ENCODE data around the gene GRAMD4.
"Not testable (repeated sequence)": the region's sequence is repeated elsewhere in the genome, so short reads cannot be mapped to it uniquely, and the experiment has no call there.

GRAMD4 gene

GRCh38 chr22:46600273-46600796 is 19.9 kb upstream of the GRAMD4 start:
- FAIRE-seq: no peak

GRCh38 chr22:46602025-46602424 is 18.2 kb upstream of the GRAMD4 start:
- no peak for FAIRE-seq

- FAIRE-seq: no peak
Measured at GRCh38 chr22:46604306-46604690, 15.9 kb upstream of the GRAMD4 start.

- FAIRE-seq: no peak
Measured at GRCh38 chr22:46605117-46605516, 15.1 kb upstream of the GRAMD4 start.

GRCh38 chr22:46606886-46607285 is 13.3 kb upstream of the GRAMD4 start:
- no peak for FAIRE-seq

GRCh38 chr22:46607483-46608114 is 12.6 kb upstream of the GRAMD4 start:
- FAIRE-seq: no peak

GRCh38 chr22:46609175-46609690 is 11.0 kb upstream of the GRAMD4 start:
- no peak for FAIRE-seq

- FAIRE-seq: no peak
Measured at GRCh38 chr22:46609724-46610201, 10.4 kb upstream of the GRAMD4 start.

GRCh38 chr22:46610356-46610755 is 9.8 kb upstream of the GRAMD4 start:
- FAIRE-seq: no peak

- FAIRE-seq: no peak
Measured at GRCh38 chr22:46611189-46611588, 9.0 kb upstream of the GRAMD4 start.

GRCh38 chr22:46612341-46612903 is 7.8 kb upstream of the GRAMD4 start:
- FAIRE-seq: no peak

- FAIRE-seq: no peak
Measured at GRCh38 chr22:46612904-46613605, 7.1 kb upstream of the GRAMD4 start.

GRCh38 chr22:46613606-46614021 is 6.6 kb upstream of the GRAMD4 start:
- no peak for FAIRE-seq

- no peak for FAIRE-seq
Measured at GRCh38 chr22:46614025-46614931, 5.9 kb upstream of the GRAMD4 start.

GRCh38 chr22:46617207-46617985 is 2.8 kb upstream of the GRAMD4 start:
- no peak for FAIRE-seq

- no peak for FAIRE-seq
Measured at GRCh38 chr22:46617986-46618647, 2.1 kb upstream of the GRAMD4 start.

- no peak for FAIRE-seq
Measured at GRCh38 chr22:46618667-46619066, 1.5 kb upstream of the GRAMD4 start.

GRCh38 chr22:46619240-46619829 is 851 bp upstream of the GRAMD4 start:
- no peak for FAIRE-seq

- FAIRE-seq: no peak
Measured at GRCh38 chr22:46620588-46621242, 529 bp downstream of the GRAMD4 start.

- FAIRE-seq: not testable (repeated sequence)
Measured at GRCh38 chr22:46621243-46621930, 1.2 kb downstream of the GRAMD4 start.

Data from islet of Langerhans (tissue), 1 donor.